Medulla oblongata (tissue), 1 donor: ENCODE measurements around the gene XKR3.
"Not testable (repeated sequence)": the region's sequence is repeated elsewhere in the genome, so short reads cannot be mapped to it uniquely, and the experiment has no call there.

ENCODE experiments used
- DNase-seq: peaks from one replicate; pipeline ENCODE4 v3.0.0-alpha.2; 2015; ENCODE audit errors: extremely low spot score

XKR3 gene

GRCh38 chr22:16824716-16825687 lies at the start of gene XKR3:
Gene XKR3, minus strand, starts transcription at chr22:16825411. Its CDS starts 17,338 bp downstream, at chr22:16808073.
- peak; percentile 52 for DNase-seq

GRCh38 chr22:16869640-16870039 lies 44.4 kb upstream of the XKR3 start:
- DNase-seq = not testable (repeated sequence)

- DNase-seq = no peak
These were observed 41.0 kb upstream of the XKR3 start for GRCh38 chr22:16866167-16866566.

GRCh38 chr22:16856851-16857250 lies 31.6 kb upstream of the XKR3 start:
- not testable (repeated sequence) for DNase-seq

GRCh38 chr22:16854631-16855030 lies 29.4 kb upstream of the XKR3 start:
- DNase-seq = no peak

GRCh38 chr22:16851268-16851996 lies 26.2 kb upstream of the XKR3 start:
- not testable (repeated sequence) for DNase-seq

- DNase-seq = no peak
These were observed 22.1 kb upstream of the XKR3 start for GRCh38 chr22:16847271-16847670.

GRCh38 chr22:16845881-16846280 lies 20.7 kb upstream of the XKR3 start:
- no peak for DNase-seq

GRCh38 chr22:16845465-16845864 lies 20.3 kb upstream of the XKR3 start:
- no peak for DNase-seq

- DNase-seq = no peak
These were observed 19.3 kb upstream of the XKR3 start for GRCh38 chr22:16844529-16844928.

- no peak for DNase-seq
These were observed 12.9 kb upstream of the XKR3 start for GRCh38 chr22:16838073-16838472.

GRCh38 chr22:16834971-16835370 lies 9.8 kb upstream of the XKR3 start:
- DNase-seq = peak; percentile 46

GRCh38 chr22:16831257-16831656 lies 6.0 kb upstream of the XKR3 start:
- no peak for DNase-seq

- no peak for DNase-seq
These were observed 4.8 kb upstream of the XKR3 start for GRCh38 chr22:16829985-16830384.

GRCh38 chr22:16828876-16829275 lies 3.7 kb upstream of the XKR3 start:
- DNase-seq = no peak

GRCh38 chr22:16827506-16827905 lies 2.3 kb upstream of the XKR3 start:
- no peak for DNase-seq

GRCh38 chr22:16819249-16819648 lies 6.0 kb downstream of the XKR3 start:
- DNase-seq = no peak

GRCh38 chr22:16818538-16818937 lies 6.7 kb downstream of the XKR3 start:
- DNase-seq = no peak

- no peak for DNase-seq
These were observed 10.1 kb downstream of the XKR3 start for GRCh38 chr22:16815073-16815472.

- DNase-seq = no peak
These were observed 14.9 kb downstream of the XKR3 start for GRCh38 chr22:16810188-16810802.

- DNase-seq = no peak
These were observed 16.5 kb downstream of the XKR3 start for GRCh38 chr22:16808744-16809143.

GRCh38 chr22:16807109-16807508 lies 18.1 kb downstream of the XKR3 start:
- no peak for DNase-seq
